Liver (tissue), 3 donors: Measurements from ENCODE around the gene EDIL3.
"Not testable (repeated sequence)": the region's sequence is repeated elsewhere in the genome, so short reads cannot be mapped to it uniquely, and the experiment has no call there.

Experiments
- ATF3 ChIP-seq: IDR thresholded peaks from 2 replicates; pipeline ENCODE4 v1.6.1; 2016; ENCODE audit warnings: antibody characterized with exemption
- CTCF ChIP-seq: fragments of 150-350 bp; IDR thresholded peaks from 2 replicates; pipeline ENCODE4 v1.5.1; 2017; ENCODE audit warnings: improper control_type of control experiment, low read depth, low read length; ENCODE audit not compliant: missing input control
- FOXA1 ChIP-seq: IDR thresholded peaks from 2 replicates; pipeline ENCODE4 v1.6.1; 2016; ENCODE audit warnings: antibody characterized with exemption
- HNF4A ChIP-seq, 2 donors: conservative IDR thresholded peaks; 2 replicates each; pipeline ENCODE4 v1.6.1; 2016; ENCODE audit warnings: antibody characterized with exemption in 2 of 2, mild to moderate bottlenecking in 2 of 2
- HNF4G ChIP-seq: IDR thresholded peaks from 2 replicates; pipeline ENCODE4 v1.6.1; 2016; ENCODE audit warnings: antibody characterized with exemption
- JUND ChIP-seq, 2 donors: IDR thresholded peaks; 2 replicates each; pipeline ENCODE4 v1.6.1; 2016; ENCODE audit warnings: antibody characterized with exemption in 2 of 2
- MAX ChIP-seq: IDR thresholded peaks from 2 replicates; pipeline ENCODE4 v1.6.1; 2016; ENCODE audit warnings: antibody characterized with exemption
- RAD21 ChIP-seq, 2 donors: IDR thresholded peaks; 2 replicates each; pipeline ENCODE4 v1.6.1; 2016; ENCODE audit warnings: antibody characterized with exemption in 2 of 2, mild to moderate bottlenecking in 2 of 2
- SP1 ChIP-seq: IDR thresholded peaks from 2 replicates; pipeline ENCODE4 v1.6.1; 2018; ENCODE audit warnings: antibody characterized with exemption, mild to moderate bottlenecking
- TAF1 ChIP-seq: conservative IDR thresholded peaks from 2 replicates; pipeline ENCODE4 v1.6.1; 2016; ENCODE audit warnings: antibody characterized with exemption, mild to moderate bottlenecking
- YY1 ChIP-seq: IDR thresholded peaks from 2 replicates; pipeline ENCODE4 v1.6.1; 2016; ENCODE audit warnings: antibody characterized with exemption, mild to moderate bottlenecking
- donor health status: healthy.
- donor health status: healthy.

DNA sequence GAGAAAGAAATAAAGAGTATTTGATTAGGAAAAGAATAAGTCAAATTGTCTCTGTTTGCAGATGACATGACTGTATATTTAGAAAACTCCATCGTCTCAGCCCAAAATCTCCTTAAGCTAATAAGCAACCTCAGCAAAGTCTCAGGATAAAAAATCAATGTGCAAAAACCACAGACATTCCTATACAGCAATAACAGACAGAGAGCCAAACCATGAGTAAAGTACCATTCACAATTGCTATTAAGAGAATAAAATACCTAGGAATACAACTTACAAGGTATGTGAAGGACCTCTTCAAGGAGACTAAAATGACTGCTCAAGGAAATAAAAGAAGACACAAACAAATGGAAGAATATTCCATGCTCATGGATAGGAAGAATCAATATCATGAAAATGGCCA lies 66.9 kb downstream of the EDIL3 start:
- not testable (repeated sequence) for TF ChIP-seq CTCF; TAF1; FOXA1; ATF3; MAX; HNF4G; JUND (IDR thresholded peaks at IDR 0.05); RAD21 (IDR thresholded peaks at IDR 0.05); HNF4A (conservative IDR thresholded peaks at IDR 0.05); YY1; SP1
